Activated gamma-delta T cell (primary cell): ENCODE data around the gene TBC1D3.
"Not testable (repeated sequence)": the region's sequence is repeated elsewhere in the genome, so short reads cannot be mapped to it uniquely, and the experiment has no call there.

ENCODE experiments used
- DNase-seq: peaks from one replicate; lab custom pipeline; 2025; lab: John Stamatoyannopoulos, UW
- total RNA-seq, 2 donors: gene quantifications; one replicate each; lab custom pipeline; 2026; lab: John Stamatoyannopoulos, UW

Gene TBC1D3
- 0 reads per million in 2 donors for total RNA-seq

- not testable (repeated sequence) for DNase-seq
Measured at GRCh38 chr17:38192455-38192854, at the start of gene TBC1D3. Gene TBC1D3 (minus strand): TSS chr17:38192555. CDS start chr17:38191029, 1,526 bp downstream.

- not testable (repeated sequence) for DNase-seq
Measured at GRCh38 chr17:38232790-38233189, 40.4 kb upstream of the TBC1D3 start.

GRCh38 chr17:38225844-38226495 lies 33.6 kb upstream of the TBC1D3 start:
- not testable (repeated sequence) for DNase-seq

- not testable (repeated sequence) for DNase-seq
Measured at GRCh38 chr17:38220867-38221266, 28.5 kb upstream of the TBC1D3 start.

GRCh38 chr17:38200271-38200670 lies 7.9 kb upstream of the TBC1D3 start:
- DNase-seq: not testable (repeated sequence)

- DNase-seq: not testable (repeated sequence)
Measured at GRCh38 chr17:38134860-38135259, 57.5 kb downstream of the TBC1D3 start.
